ENCODE results near the gene MRPL28.

DNA sequence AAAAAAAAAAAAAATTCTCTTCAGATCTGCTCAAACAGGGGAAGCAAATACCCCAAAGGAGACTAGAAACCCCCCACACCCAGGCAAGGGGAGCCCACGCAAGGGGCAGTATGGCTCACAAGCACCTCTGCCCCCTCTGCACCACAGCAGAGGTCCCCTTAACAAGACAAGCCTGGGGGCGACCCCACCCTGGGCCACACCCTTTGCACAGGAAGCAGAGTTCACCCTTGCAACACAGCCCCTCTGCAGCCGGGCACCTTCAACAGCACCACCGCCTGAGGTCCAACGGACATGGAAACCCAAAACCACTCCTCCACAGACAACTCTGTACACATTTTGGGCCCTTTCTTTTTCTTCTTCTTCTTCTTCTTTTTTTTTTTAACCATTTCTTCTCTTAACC lies 30.7 kb downstream of the MRPL28 start:
- TF ChIP-seq POLR2A (IDR thresholded peaks at IDR 0.05) = no peak
- TF ChIP-seq, protein P1, sequence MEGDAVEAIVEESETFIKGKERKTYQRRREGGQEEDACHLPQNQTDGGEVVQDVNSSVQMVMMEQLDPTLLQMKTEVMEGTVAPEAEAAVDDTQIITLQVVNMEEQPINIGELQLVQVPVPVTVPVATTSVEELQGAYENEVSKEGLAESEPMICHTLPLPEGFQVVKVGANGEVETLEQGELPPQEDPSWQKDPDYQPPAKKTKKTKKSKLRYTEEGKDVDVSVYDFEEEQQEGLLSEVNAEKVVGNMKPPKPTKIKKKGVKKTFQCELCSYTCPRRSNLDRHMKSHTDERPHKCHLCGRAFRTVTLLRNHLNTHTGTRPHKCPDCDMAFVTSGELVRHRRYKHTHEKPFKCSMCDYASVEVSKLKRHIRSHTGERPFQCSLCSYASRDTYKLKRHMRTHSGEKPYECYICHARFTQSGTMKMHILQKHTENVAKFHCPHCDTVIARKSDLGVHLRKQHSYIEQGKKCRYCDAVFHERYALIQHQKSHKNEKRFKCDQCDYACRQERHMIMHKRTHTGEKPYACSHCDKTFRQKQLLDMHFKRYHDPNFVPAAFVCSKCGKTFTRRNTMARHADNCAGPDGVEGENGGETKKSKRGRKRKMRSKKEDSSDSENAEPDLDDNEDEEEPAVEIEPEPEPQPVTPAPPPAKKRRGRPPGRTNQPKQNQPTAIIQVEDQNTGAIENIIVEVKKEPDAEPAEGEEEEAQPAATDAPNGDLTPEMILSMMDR (IDR thresholded peaks at IDR 0.05) = no peak
